GM12875 (cell line): Measurements from ENCODE around the gene RNF157.

Experiments used
- H3K4me3 ChIP-seq: one replicate; pipeline ENCODE4 v1.5.1; 2011; ENCODE audit warnings: low read depth, low read length, control low read depth
- TF ChIP-seq, protein P1 (sequence below): IDR thresholded peaks from 2 replicates; pipeline ENCODE4 v1.5.1; 2011; ENCODE audit warnings: low read depth, mild to moderate bottlenecking, control low read depth, inconsistent platforms, low read length, moderate library complexity, borderline replicate concordance; ENCODE audit not compliant: insufficient read depth

Gene RNF157

DNA sequence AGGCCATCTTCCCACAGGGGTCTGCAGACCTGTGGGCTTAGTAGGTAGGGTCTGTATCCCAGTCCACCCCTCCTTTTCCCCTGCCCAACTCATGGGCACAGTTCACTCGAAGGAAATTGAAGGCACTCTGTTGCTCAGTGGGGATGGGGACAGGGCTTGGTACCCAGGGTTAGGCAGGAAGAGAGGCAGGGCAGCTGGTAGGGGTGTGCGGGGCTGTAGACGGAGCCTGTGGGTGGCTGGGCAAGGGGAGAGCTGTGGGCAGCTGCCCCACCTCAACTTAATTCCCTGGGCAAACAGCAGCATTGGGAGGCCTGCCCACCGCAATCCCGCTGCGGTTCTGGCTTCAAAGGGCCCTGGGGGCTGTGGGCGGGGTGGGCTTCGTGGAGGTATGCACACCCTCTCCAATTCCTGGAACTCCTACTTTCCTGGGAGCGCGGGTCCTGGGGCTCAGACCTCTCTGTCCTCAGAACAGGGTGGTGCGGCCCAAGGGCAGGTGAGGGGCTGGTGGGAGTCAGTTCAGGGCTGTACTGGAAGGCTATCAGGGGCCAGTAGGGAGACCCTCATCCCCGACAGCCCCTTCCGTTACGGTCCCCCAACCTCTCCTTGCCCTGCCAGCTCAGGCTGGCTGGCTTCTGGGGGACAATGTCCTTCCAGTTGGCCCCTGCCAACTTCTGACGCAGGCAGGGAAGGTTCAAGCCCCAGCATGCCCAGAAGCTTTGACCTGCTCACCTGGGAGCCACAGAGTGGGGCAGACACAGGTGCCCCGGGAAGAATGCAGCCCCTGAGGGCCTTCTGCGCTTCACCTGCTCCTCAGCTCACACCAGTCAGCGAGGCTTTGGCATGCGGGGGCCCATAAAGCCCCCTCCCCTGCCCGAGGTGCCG is 108.4 kb downstream of the RNF157 start:
- TF ChIP-seq, protein P1, sequence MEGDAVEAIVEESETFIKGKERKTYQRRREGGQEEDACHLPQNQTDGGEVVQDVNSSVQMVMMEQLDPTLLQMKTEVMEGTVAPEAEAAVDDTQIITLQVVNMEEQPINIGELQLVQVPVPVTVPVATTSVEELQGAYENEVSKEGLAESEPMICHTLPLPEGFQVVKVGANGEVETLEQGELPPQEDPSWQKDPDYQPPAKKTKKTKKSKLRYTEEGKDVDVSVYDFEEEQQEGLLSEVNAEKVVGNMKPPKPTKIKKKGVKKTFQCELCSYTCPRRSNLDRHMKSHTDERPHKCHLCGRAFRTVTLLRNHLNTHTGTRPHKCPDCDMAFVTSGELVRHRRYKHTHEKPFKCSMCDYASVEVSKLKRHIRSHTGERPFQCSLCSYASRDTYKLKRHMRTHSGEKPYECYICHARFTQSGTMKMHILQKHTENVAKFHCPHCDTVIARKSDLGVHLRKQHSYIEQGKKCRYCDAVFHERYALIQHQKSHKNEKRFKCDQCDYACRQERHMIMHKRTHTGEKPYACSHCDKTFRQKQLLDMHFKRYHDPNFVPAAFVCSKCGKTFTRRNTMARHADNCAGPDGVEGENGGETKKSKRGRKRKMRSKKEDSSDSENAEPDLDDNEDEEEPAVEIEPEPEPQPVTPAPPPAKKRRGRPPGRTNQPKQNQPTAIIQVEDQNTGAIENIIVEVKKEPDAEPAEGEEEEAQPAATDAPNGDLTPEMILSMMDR: no peak
- H3K4me3 ChIP-seq: no peak overlapping the region

DNA sequence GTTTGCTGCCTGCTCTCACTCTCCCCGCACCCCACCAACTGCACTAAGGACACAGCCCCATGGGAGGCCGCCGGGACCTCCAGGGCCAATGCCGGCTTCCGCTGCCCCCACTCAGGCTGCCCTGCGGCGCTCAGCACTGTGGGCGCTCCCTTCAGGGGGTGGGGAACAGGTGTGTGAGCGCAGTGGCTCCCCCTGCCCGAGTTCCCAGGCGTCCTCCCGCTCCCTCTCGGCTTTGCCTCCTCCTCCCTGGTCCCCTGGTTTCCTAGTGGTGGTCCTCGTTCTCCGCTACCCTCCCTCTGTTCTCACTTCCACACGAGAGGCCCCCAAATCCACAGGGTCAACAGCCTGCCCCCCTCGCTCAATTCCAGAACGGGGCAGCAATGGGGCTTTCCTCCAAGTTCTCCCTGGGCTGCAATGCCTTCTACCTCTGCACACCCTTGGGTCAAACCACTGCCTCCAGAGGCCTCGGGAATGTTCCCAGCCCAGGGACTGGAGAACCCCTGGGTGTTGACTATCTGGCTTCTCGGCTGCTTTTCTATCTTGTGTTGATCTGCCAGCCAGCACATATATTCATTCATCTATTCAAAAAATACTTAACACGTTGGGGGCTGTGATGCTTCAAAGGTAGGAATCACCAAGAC is 109.1 kb downstream of the RNF157 start:
- TF ChIP-seq, protein P1: no peak

GRCh38 chr17:76130473-76130872 is 109.8 kb downstream of the RNF157 start:
- H3K4me3 ChIP-seq: no peak overlapping the region
- TF ChIP-seq, protein P1: no peak

More for the DNA sequence above, 109.1 kb downstream of the RNF157 start:
- no peak overlapping the region for H3K4me3 ChIP-seq

- TF ChIP-seq, protein P1: no peak
- H3K4me3 ChIP-seq: no peak overlapping the region
Observed at GRCh38 chr17:76125922-76126321, 114.4 kb downstream of the RNF157 start.

GRCh38 chr17:76125391-76125675 is 115.0 kb downstream of the RNF157 start:
- TF ChIP-seq, protein P1: no peak
- no peak overlapping the region for H3K4me3 ChIP-seq

DNA sequence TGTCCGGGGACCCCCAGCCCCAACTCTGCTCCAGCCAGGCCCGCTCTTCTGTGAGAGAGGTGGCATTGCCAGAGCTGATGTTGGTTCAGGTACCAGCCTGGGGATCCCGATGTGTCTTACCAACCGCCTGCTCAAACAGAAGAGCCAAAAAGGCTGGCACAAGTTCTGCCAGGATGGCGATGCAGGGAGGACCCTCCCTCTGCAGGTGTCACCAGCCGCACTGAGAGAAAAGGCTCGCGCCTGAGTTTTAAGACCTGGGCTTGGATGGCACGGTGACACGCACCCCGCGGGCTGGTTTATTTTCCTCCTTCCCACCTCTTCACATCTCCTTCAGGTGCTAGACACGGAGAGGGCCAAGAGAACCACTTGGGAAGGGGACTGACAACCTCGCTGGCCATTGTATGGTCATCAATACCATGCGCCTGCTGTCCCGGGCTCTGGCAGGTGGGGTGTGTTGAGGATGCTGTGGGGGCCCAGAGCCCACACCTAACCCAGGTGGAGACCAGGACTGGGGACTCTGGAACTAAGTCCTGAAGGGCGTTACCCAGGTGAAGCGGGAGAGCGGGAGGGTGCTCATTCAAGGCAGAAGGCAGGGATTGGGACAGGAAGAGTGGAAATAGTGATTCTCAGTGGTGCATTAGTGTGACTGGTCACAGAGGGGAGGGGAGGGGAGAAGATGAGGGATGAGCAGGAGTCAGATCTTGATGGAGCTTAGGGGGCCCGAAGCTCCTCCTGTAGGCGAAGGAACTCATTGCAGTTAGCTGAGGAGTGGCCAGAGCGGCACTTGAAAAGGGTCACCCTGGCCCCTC is 115.5 kb downstream of the RNF157 start:
- no peak overlapping the region for H3K4me3 ChIP-seq
- TF ChIP-seq, protein P1: peak; percentile 48; the same call in 1 of the 2 replicates
